KBM-7 (cell line): ENCODE data around the gene GPR37L1.
A peak's percentile ranks its signal among the peaks of the same experiment; 100 is the strongest.
"Not testable (repeated sequence)": the region's sequence is repeated elsewhere in the genome, so short reads cannot be mapped to it uniquely, and the experiment has no call there.

Experiments used
- DNase-seq: peaks from one replicate; pipeline ENCODE4 v3.0.0-alpha.2; 2015
- in situ Hi-C: fragments of 300-500 bp; cut with MboI; formaldehyde crosslinking; loops from 2 replicates; pipeline ENCODE4 v1.14.3; 2020; ENCODE audit warnings: low sequenced_read_pairs, low pct_unique_long_range_greater_than_20kb, mixed read lengths

The GPR37L1 gene

GRCh38 chr1:202129453-202130296 lies 7.0 kb downstream of the GPR37L1 start:
- in situ Hi-C loops = loop anchor here (10.0 kb wide), 1 partner anchor 115 kb away; the partner anchor contains the start of gene ELF3
- no peak for DNase-seq

GRCh38 chr1:202130297-202130721 lies 7.6 kb downstream of the GPR37L1 start:
- no peak for DNase-seq
- in situ Hi-C loops = no loop called here

GRCh38 chr1:202130816-202131522 lies 8.3 kb downstream of the GPR37L1 start:
- DNase-seq = no peak
- in situ Hi-C loops = no loop called here

GRCh38 chr1:202131956-202132821 lies 9.5 kb downstream of the GPR37L1 start:
- in situ Hi-C loops = no loop called here
- no peak for DNase-seq

GRCh38 chr1:202133001-202133400 lies 10.3 kb downstream of the GPR37L1 start:
- in situ Hi-C loops = no loop called here
- no peak for DNase-seq

GRCh38 chr1:202133496-202133895 lies 10.8 kb downstream of the GPR37L1 start:
- no peak for DNase-seq
- in situ Hi-C loops = no loop called here

- in situ Hi-C loops = no loop called here
- no peak for DNase-seq
Observed at GRCh38 chr1:202133989-202134388, 11.3 kb downstream of the GPR37L1 start.

- DNase-seq = no peak
- in situ Hi-C loops = no loop called here
Observed at GRCh38 chr1:202134645-202135172, 12.0 kb downstream of the GPR37L1 start.

- DNase-seq = peak; percentile 75
- in situ Hi-C loops = no loop called here
Observed at GRCh38 chr1:202135221-202135721, 12.6 kb downstream of the GPR37L1 start.

GRCh38 chr1:202140833-202141232 lies 18.1 kb downstream of the GPR37L1 start:
- no peak for DNase-seq
- in situ Hi-C loops = no loop called here

- in situ Hi-C loops, DNase-seq: not testable (repeated sequence)
Observed at GRCh38 chr1:202141468-202141867, 18.8 kb downstream of the GPR37L1 start.

- in situ Hi-C loops = no loop called here
- DNase-seq = peak; percentile 87
Observed at GRCh38 chr1:202143011-202143767, 20.5 kb downstream of the GPR37L1 start.

GRCh38 chr1:202143768-202144401 lies 21.2 kb downstream of the GPR37L1 start:
- no peak for DNase-seq
- in situ Hi-C loops = no loop called here

GRCh38 chr1:202144402-202145067 lies 21.8 kb downstream of the GPR37L1 start, which contains the start of gene ARL8A:
ARL8A (minus strand) TSS chr1:202144737; CDS start chr1:202144572, 165 bp downstream.
- in situ Hi-C loops = no loop called here
- peak; percentile 41 for DNase-seq

- DNase-seq = peak; percentile 45
- in situ Hi-C loops = no loop called here
Observed at GRCh38 chr1:202145068-202145743, 22.5 kb downstream of the GPR37L1 start.

- in situ Hi-C loops, DNase-seq: not testable (repeated sequence)
Observed at GRCh38 chr1:202145744-202146140, 23.0 kb downstream of the GPR37L1 start.

- in situ Hi-C loops = no loop called here
- no peak for DNase-seq
Observed at GRCh38 chr1:202146279-202146678, 23.6 kb downstream of the GPR37L1 start.
